GM03348 (cell line): Measurements from ENCODE around the gene ENAH.
A peak's percentile ranks its signal among the peaks of the same experiment; 100 is the strongest.

ENCODE experiments used
- DNase-seq: peaks from one replicate; pipeline ENCODE4 v3.0.0; 2012; ENCODE audit warnings: low spot score

The ENAH gene

GRCh38 chr1:225471453-225472301 lies 181.2 kb downstream of the ENAH start:
- DNase-seq = no peak

GRCh38 chr1:225471109-225471452 lies 181.8 kb downstream of the ENAH start:
- DNase-seq = no peak

- DNase-seq = no peak
These were observed 182.5 kb downstream of the ENAH start for GRCh38 chr1:225470211-225471108.

DNA sequence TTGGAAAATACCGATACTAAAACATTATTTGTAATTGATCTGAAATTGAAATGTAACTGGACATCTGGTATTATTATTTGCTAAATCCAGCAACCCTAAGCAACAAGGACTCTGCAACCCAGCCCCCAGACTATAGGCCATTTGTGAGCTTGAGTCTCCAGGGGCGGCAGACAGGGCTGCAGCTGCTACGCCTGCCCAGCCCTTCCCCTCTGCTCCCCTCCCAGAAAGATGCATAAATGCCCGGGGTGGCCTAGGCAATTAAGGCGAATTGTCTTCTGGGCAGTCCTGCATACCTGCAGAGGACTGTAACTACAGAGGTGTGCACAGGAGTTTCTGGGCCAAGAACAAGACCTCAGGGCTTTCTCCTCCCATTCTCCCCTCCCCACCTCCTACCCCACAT lies 183.9 kb downstream of the ENAH start:
- DNase-seq = no peak

- no peak for DNase-seq
These were observed 184.5 kb downstream of the ENAH start for GRCh38 chr1:225468270-225469020.

DNA sequence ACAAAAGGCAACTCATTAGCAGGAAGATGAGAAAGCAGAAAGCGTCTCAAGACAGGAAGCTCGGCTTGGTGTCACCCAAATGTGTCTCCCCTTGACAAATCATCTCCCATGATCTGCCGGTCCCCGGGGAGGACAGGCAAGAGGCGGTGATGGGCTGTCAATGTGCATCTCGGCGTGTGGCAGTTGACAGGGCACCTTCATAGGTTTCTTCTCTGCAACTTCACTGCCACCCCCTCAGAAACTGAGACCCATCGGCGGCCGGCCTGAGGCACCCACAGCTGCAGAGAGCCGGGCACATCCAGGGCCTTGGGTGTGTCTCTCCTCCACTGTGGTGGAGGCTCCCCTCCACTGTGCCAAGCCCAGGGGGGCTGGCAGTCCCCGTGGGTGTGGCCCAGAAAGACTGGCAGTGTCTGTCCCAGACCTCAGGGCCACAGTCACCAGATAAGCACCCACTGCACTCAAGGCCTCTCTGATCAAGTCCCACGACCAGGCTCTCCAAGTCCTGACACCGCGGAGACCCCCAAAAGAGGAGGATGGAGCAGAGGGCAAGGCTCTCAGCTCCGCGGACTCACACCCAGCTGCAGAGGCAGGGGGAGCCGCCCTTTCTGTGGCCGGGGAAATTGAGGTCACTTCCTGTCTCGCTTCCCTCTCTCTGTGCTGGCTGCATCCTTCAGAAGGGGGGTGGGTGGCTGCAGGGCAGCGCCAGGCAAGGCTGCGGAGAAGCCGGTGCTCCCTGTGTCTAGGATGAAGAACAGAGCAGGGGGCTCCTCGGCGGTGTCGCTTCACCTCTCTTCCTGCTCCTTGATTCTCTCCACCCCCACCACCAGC lies 185.5 kb downstream of the ENAH start:
- no peak for DNase-seq

DNA sequence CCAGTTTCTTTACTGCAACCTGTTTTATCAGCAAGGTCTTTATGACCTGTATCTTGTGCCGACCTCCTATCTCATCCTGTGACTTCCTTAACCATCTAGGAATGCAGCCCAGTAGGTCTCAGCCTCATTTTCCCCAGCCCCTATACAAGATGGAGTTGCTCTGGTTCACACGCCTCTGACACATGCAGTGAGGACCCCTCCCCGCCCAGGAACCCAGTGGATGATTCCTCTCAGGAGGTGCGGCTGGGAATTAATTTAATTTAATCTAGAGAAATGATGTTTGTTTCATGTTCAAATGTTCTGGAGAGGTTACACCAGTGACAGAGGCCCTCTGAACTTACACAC lies 186.1 kb downstream of the ENAH start:
- DNase-seq = no peak

DNA sequence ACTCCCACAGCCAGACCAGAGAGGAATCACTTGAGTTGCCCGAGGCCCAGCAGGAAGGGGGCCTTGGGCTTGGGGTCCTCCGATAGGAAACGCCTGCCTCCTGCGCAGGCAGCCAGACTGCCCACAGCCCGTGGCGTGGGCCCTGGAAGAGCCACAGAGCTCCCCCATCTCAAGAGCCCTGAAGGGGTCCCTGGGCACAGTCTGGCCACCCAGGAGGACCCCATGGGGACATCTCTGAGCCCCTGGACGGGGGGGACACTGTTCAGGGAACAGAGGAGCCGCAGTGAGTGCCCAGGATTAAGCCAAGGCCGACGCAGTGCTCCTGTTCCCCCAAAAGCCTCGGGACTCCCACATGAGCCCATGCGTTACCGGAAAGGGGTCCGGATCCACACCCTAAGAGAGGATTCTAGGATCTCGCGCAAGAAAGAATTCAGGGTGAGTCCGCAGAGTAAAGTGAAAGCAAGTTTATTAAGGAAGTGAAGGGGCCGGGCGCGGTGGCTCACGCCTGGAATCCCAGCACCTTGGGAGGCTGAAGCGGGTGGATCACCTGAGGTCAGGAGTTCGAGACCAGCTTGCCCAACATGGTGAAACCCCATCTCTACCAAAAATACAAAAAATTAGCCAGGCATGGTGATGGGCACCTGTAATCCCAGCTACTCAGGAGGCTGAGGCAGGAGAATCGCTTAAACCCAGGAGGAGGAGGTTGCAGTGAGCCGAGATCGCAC lies 187.0 kb downstream of the ENAH start:
- no peak for DNase-seq

- no peak for DNase-seq
These were observed 187.8 kb downstream of the ENAH start for GRCh38 chr1:225464851-225465792.

DNA sequence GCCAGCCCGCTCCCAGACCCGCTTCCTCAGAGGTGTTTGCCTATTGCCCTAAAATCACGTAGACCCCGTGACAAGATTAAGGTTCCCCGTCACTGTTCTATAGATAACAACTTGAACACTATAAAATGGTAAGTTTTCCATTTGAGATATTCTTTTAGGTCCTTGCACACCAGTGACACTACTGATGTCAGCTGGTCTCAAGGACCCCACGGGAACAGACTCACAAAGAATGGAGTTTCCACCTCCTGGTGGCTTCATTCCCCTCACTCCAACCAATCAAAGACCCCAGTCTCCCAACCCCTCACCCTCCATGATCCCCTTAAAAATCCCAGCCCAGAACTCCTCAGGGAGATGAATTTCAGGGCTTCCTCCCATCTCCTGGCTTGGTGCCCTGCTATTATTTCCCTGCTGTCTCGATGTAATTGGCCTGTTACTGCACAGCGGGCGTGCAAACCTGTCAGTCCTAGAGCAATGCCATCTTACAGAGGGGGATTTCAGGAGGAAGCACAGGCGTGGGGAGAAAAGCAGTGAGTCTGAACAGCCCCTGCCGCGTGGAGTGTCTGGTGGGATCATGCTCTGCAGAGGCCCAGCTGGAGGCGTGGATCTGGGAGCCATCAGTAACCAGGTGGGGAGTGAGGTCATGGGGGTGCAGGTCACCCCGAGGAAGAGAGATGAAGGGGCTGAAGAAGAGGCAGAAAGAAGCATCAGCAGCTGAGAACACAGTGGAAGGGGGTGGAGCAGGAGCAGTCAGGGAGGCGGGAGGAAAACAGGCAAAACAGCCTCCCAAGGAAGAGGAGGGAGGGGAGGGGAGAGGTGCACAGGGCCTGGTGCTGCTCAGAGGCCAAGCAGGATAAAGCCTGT lies 190.0 kb downstream of the ENAH start:
- no peak for DNase-seq

DNA sequence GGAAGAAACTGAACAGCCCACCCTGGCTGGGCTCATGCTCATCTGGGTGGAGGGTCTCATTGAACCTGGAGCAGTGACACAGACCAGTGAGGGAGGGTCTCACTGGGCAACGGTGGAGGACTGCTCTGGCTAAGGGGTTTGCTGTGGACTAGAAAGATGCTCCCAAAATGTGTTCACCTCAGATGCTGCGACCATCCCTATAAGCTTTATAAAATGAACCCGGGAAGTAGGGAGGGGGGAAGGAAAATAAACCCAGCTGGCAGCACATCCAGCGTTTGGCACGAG lies 190.6 kb downstream of the ENAH start:
- no peak for DNase-seq

- DNase-seq = no peak
These were observed 191.1 kb downstream of the ENAH start for GRCh38 chr1:225461533-225462428.

DNA sequence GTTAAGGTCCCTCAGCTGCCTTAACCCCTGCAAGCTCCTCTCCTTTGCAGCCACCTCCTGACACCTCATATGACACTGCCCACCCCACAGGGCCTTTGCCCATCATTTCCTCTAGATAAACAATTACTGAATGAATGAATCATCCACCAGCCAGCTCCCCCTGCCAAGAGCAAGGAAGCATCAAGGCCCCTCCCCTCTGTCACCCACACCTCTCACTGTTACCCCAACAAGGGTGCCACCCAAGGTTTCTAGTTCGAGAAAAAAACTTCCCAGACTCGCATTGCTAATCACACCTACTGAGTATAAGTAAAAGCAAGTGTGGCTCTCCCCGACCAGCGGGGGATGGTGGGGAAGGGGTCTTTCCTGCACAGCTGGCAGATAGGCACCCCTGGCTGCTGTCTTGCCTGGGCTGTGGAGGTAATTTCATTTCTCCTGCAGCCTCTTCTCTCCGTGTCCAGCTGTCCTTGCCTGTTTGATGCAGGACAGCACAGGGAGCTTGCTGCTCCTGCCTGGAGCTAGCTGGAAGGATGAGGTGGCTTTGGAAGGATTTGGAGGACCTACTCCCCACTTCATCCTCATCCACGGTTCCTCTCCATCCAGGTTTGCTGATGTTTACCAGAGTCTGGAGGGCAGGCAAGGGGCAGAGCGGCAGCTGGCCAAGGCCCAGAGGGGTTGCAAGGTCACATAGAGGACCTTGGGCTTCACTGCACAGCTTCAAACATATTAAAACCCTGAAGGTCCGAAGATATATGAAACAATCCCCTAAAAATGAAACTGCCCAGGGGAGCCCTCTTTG lies 192.0 kb downstream of the ENAH start:
- DNase-seq = no peak

DNA sequence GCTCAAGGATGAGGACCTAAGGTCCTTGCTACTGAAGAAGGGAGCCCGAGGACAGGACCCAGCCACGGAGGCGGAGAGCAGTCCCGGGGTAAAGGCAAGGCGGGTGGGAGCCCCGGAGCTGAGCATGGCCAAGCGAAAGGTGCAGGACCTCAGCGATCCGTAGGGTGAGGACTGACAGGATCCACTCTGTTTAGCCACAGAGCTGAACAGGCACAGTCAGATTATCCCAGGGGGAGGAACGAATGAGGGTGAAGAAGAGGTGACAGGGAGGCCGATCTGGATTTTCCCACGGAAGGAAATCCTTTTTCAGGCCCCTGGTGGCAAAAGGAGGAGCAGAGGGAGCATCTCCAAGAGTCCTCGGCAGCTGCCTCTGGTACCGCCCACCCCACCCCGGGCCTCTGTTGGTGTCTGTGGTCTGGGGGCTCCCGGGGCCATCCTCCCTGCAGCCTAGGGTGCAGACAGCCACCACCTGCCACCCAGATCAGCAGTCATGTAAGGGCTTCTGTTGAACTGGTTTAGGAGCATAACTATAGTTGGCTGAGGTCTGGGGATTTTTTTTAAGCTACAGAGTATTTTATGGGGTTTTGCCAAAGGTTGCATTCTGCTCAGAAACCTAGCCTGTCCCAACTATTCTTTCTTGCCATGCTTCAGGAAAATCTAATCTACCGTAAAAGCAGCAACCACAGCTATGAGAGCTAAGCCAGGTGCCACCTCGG lies 192.7 kb downstream of the ENAH start:
- DNase-seq = no peak

- no peak for DNase-seq
These were observed 194.7 kb downstream of the ENAH start for GRCh38 chr1:225458222-225458631.

- DNase-seq = peak; percentile 82
These were observed 198.2 kb downstream of the ENAH start for GRCh38 chr1:225454733-225455132.
